MG63 (cell line): ENCODE results near the gene HDGFL2. TPM values are rescaled to one million over a fixed set of nuclear protein-coding genes. Genes with fewer than 3 reads are reported as not detected.

Experiments
- DNase-seq: peaks from one replicate; pipeline ENCODE4 v3.0.0-alpha.2; 2020
- H3K27me3 ChIP-seq: fragments of 250-450 bp; sonication (Bioruptor Pico); 2 replicates; pipeline ENCODE4 v1.5.1; 2020; ENCODE audit warnings: mild to moderate bottlenecking, moderate library complexity
- H3K36me3 ChIP-seq: fragments of 250-450 bp; sonication (Bioruptor Pico); 2 replicates; pipeline ENCODE4 v1.5.1; 2020; ENCODE audit warnings: mild to moderate bottlenecking, moderate library complexity
- H3K4me3 ChIP-seq: fragments of 250-450 bp; sonication (Bioruptor Pico); 2 replicates; pipeline ENCODE4 v1.5.1; 2020; ENCODE audit warnings: mild to moderate bottlenecking, moderate library complexity
- H3K9me3 ChIP-seq: fragments of 250-450 bp; sonication (Bioruptor Pico); 2 replicates; pipeline ENCODE4 v1.5.1; 2020; ENCODE audit warnings: mild to moderate bottlenecking, moderate library complexity
- total RNA-seq: library from RNA; depleted of rRNA; stranded (reverse); fragments of >200 nt; shearing (Covaris generic); gene quantifications from 2 replicates; pipeline ENCODE4 v1.2.3, GENCODE V29; 2014; ENCODE audit warnings: low replicate concordance

Gene HDGFL2
- total RNA-seq, 1 experiment from 2014 or later = 29.8 TPM

GRCh38 chr19:4512070-4512469 is 40.0 kb downstream of the HDGFL2 start:
- H3K4me3 ChIP-seq = no peak overlapping the region
- no peak for DNase-seq
- no peaks in the 10 kb centered on the region for H3K9me3 ChIP-seq
- no peaks in the 10 kb centered on the region for H3K36me3 ChIP-seq
- no peaks in the 10 kb centered on the region for H3K27me3 ChIP-seq

GRCh38 chr19:4513248-4513647 is 41.2 kb downstream of the HDGFL2 start:
- H3K36me3 ChIP-seq = no peaks in the 10 kb centered on the region
- H3K27me3 ChIP-seq = no peaks in the 10 kb centered on the region
- H3K9me3 ChIP-seq = no peaks in the 10 kb centered on the region
- H3K4me3 ChIP-seq = no peak overlapping the region
- no peak for DNase-seq

- H3K36me3 ChIP-seq = no peaks in the 10 kb centered on the region
- DNase-seq = no peak
- no peaks in the 10 kb centered on the region for H3K27me3 ChIP-seq
- no peaks in the 10 kb centered on the region for H3K9me3 ChIP-seq
- no peak overlapping the region for H3K4me3 ChIP-seq
Measured at GRCh38 chr19:4515732-4516131, 43.6 kb downstream of the HDGFL2 start.

- Histone ChIP-seq H3K4me3 (no peak overlapping the region), H3K27me3 (no peaks in the 10 kb centered on the region), H3K9me3 (no peaks in the 10 kb centered on the region), H3K36me3 (no peaks in the 10 kb centered on the region)
- no peak for DNase-seq
Measured at GRCh38 chr19:4516199-4516938, 44.3 kb downstream of the HDGFL2 start.

GRCh38 chr19:4516939-4517300 is 44.8 kb downstream of the HDGFL2 start:
- Histone ChIP-seq H3K9me3 (no peaks in the 10 kb centered on the region), H3K27me3 (no peaks in the 10 kb centered on the region), H3K4me3 (no peak overlapping the region), H3K36me3 (no peaks in the 10 kb centered on the region)
- DNase-seq = no peak

GRCh38 chr19:4517451-4518057 is 45.5 kb downstream of the HDGFL2 start:
- Histone ChIP-seq H3K4me3 (no peak overlapping the region), H3K9me3 (no peaks in the 10 kb centered on the region), H3K27me3 (no peaks in the 10 kb centered on the region), H3K36me3 (no peaks in the 10 kb centered on the region)
- DNase-seq = no peak

- Histone ChIP-seq H3K27me3 (no peaks in the 10 kb centered on the region), H3K9me3 (no peaks in the 10 kb centered on the region), H3K4me3 (no peak within 1 kb of the TSS), H3K36me3 (no peaks in the 10 kb centered on the region)
- peak; percentile 17 for DNase-seq
Measured at GRCh38 chr19:4518345-4519171, 46.5 kb downstream of the HDGFL2 start, which contains the start of gene PLIN4. TSS of gene PLIN4 (minus strand) at chr19:4518486. CDS start at chr19:4518272, 214 bp downstream.

- H3K27me3 ChIP-seq = no peaks in the 10 kb centered on the region
- no peak for DNase-seq
- no peaks in the 10 kb centered on the region for H3K9me3 ChIP-seq
- no peaks in the 10 kb centered on the region for H3K36me3 ChIP-seq
- H3K4me3 ChIP-seq = no peak overlapping the region
Measured at GRCh38 chr19:4519172-4519496, 47.0 kb downstream of the HDGFL2 start.

- H3K9me3 ChIP-seq = no peaks in the 10 kb centered on the region
- no peaks in the 10 kb centered on the region for H3K27me3 ChIP-seq
- H3K36me3 ChIP-seq = no peaks in the 10 kb centered on the region
- no peak for DNase-seq
- no peak overlapping the region for H3K4me3 ChIP-seq
Measured at GRCh38 chr19:4519521-4520277, 47.6 kb downstream of the HDGFL2 start.

- H3K27me3 ChIP-seq = no peaks in the 10 kb centered on the region
- DNase-seq = no peak
- H3K4me3 ChIP-seq = no peak overlapping the region
- no peaks in the 10 kb centered on the region for H3K36me3 ChIP-seq
- H3K9me3 ChIP-seq = no peaks in the 10 kb centered on the region
Measured at GRCh38 chr19:4521170-4521887, 49.2 kb downstream of the HDGFL2 start.

GRCh38 chr19:4521888-4522242 is 49.8 kb downstream of the HDGFL2 start:
- H3K36me3 ChIP-seq = no peaks in the 10 kb centered on the region
- no peaks in the 10 kb centered on the region for H3K27me3 ChIP-seq
- H3K9me3 ChIP-seq = no peaks in the 10 kb centered on the region
- DNase-seq = no peak
- H3K4me3 ChIP-seq = no peak overlapping the region

- H3K36me3 ChIP-seq = no peaks in the 10 kb centered on the region
- no peak for DNase-seq
- no peak overlapping the region for H3K4me3 ChIP-seq
- H3K9me3 ChIP-seq = no peaks in the 10 kb centered on the region
- H3K27me3 ChIP-seq = no peaks in the 10 kb centered on the region
Measured at GRCh38 chr19:4522291-4523002, 50.4 kb downstream of the HDGFL2 start.

- Histone ChIP-seq H3K27me3 (no peaks in the 10 kb centered on the region), H3K36me3 (no peaks in the 10 kb centered on the region), H3K4me3 (no peak overlapping the region), H3K9me3 (no peaks in the 10 kb centered on the region)
- peak; percentile 44 for DNase-seq
Measured at GRCh38 chr19:4523306-4524110, 51.4 kb downstream of the HDGFL2 start.

GRCh38 chr19:4524808-4525562 is 52.9 kb downstream of the HDGFL2 start:
- no peaks in the 10 kb centered on the region for H3K36me3 ChIP-seq
- DNase-seq = peak; percentile 38
- no peaks in the 10 kb centered on the region for H3K9me3 ChIP-seq
- no peaks in the 10 kb centered on the region for H3K27me3 ChIP-seq
- no peak overlapping the region for H3K4me3 ChIP-seq
